Stimulated activated CD8-positive, alpha-beta memory T cell treated with anti-CD3 and anti-CD28 coated beads, Interleukin-12 subunit alpha, Interleukin-12 subunit beta, amount 100 ng/mL, for 1 hour (primary cell): ENCODE results near the gene EIF3F.

Experiments
- DNase-seq: peaks from one replicate; pipeline ENCODE4 v3.0.0-alpha.2; 2020; ENCODE audit warnings: low read depth

EIF3F gene, protein sequence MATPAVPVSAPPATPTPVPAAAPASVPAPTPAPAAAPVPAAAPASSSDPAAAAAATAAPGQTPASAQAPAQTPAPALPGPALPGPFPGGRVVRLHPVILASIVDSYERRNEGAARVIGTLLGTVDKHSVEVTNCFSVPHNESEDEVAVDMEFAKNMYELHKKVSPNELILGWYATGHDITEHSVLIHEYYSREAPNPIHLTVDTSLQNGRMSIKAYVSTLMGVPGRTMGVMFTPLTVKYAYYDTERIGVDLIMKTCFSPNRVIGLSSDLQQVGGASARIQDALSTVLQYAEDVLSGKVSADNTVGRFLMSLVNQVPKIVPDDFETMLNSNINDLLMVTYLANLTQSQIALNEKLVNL

GRCh38 chr11:7986768-7987559, at the start of gene EIF3F:
Gene EIF3F (plus strand): TSS chr11:7987337. CDS start chr11:7987353, 16 bp downstream.
- DNase-seq: peak; percentile 83

DNA sequence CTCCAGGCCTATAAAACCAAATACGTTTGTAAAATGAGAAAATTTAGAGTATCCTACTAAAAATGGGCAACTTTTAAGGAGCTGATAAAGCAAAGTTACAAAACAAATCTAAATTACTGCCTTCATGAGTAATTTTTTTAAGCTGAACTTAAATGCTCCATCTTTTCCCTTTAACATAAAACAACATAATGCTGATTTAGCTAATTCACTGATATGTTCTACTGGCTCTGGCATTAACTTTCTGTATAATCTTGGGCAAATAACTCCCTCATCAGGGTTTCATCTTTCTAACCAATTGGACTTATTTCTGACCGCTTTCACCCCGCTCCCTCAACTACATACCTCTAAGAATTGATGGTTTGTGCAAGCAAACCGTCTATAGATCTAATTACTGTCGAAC, 46.0 kb upstream of the EIF3F start:
- DNase-seq: no peak

DNA sequence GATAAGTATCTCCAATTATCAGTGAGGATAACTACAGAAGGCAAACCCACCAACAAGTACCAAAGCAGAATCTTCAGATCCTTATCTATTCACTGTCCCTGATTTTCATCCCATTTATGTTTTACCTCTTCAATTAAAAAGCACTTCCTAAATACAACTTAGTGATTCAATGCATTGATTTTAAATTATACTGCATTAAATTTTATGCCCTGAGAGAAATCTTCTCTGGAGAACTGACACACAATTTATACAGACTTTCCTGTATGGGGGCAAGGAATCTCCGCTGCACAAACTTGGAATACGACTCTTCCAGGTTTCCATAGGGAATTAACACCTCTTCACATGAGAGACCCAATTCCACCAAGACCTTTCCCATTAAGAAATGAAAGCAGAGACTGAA, 45.5 kb upstream of the EIF3F start, which contains the start of gene OR10A3:
OR10A3 (minus strand) TSS at position 101 of the 400 bp plus-strand sequence. CDS start 2,188 bp downstream, outside the sequence.
- DNase-seq: no peak

DNA sequence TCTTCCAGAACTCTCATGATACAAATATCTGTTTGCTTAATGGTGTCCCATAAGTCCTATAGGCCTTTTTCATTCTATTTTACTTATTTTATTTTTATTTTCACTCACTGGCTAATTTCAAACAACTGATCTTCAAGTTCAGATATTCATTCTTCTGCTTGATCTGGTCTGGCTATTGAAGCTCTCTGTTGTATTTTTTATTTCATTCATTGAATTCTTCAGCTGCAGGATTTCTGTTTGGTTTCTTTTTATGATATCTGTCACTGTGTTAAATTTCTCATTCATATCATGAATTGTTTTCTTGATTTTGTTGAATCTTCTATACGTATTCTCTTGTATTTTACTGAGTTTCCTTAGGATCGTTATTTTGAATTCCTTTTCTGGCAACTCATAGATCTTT, 43.0 kb upstream of the EIF3F start:
- no peak for DNase-seq

DNA sequence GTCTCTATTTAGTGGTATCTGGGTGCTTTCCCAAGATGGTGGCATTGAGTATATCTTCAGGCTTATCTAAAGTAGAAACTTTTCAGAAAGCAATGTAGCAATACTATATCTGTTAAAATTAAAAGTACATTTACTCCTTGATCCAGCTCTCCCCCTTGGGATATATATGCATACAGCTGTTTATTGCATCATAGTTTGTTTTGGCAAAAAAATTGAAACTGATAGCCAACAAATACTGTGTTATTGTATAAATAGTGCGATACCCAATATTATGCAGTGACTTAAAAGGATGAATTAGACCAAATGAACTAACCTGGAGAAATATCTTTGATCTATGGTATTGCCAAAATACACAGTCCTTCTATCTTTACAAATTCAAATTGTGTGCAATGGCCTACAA, 37.2 kb upstream of the EIF3F start:
- DNase-seq: no peak

GRCh38 chr11:7955191-7955590, 31.9 kb upstream of the EIF3F start:
- DNase-seq: no peak

DNA sequence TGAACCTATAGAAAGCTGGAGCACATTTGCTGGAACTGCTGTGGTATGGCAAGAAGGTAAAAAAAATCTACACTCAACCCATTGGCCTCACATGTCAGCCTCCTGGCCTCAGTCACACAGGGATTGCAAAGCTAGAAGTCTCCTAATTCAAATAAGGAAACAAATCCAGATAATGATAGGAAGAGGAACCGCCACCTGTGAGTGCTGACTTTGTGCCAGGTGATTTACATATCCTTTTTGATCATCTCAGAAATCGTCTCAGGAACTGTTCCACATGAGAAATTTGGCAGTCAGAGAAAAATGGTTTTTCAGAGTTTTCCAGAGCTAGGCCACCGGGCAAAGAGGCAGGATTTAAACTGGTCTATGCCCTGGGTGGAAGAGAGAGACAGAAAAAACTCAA, 22.9 kb upstream of the EIF3F start:
- no peak for DNase-seq

- DNase-seq: no peak
Observed at GRCh38 chr11:7964873-7965272, 22.3 kb upstream of the EIF3F start.

GRCh38 chr11:7965386-7965785, 21.8 kb upstream of the EIF3F start, which contains the start of gene NLRP10:
Gene NLRP10 (minus strand): TSS chr11:7965447. CDS start chr11:7963495, 1,952 bp downstream.
- DNase-seq: no peak

- DNase-seq: no peak
Observed at GRCh38 chr11:7967097-7967496, 20.0 kb upstream of the EIF3F start.

DNA sequence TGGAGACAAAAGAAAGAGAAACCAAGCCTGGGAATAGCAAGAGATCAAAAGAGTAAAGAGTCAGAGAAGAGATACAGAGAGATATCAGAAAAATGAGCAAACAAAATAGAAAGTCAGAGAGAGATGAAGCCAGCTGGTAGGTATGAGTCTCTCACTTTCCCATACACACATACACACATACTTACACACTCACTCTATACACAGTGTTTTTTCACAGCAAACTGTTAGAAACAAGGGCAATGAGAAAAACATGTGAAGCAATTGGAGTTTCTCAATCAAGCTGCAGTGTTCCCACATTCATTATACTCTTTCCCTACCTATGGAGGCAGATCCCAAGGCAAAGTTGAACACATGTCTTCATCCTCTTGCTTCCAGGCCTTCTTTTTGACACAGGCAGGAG, 19.3 kb upstream of the EIF3F start:
- no peak for DNase-seq

DNA sequence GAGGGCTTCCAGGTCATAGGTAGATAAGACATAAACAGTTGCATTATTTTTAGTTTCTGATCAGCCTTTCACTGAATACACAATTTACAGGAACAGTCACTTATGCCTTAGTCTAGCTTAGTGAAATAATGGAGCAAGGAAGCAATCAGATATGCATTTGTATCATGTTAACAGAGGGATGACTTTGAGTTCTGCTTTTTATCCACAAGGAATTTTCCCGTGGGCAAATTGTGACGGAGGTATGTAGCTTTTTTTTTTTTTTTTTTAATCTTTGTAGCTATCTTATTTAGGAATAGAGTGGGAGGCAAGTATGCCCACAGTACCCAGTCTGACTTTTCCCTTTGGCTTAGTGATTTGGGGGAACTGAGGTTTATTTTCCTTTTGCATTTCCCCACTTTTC, 18.5 kb upstream of the EIF3F start:
- DNase-seq: no peak

GRCh38 chr11:7969756-7970646, 17.1 kb upstream of the EIF3F start:
- DNase-seq: no peak

- no peak for DNase-seq
Observed at GRCh38 chr11:7971846-7972245, 15.3 kb upstream of the EIF3F start.

DNA sequence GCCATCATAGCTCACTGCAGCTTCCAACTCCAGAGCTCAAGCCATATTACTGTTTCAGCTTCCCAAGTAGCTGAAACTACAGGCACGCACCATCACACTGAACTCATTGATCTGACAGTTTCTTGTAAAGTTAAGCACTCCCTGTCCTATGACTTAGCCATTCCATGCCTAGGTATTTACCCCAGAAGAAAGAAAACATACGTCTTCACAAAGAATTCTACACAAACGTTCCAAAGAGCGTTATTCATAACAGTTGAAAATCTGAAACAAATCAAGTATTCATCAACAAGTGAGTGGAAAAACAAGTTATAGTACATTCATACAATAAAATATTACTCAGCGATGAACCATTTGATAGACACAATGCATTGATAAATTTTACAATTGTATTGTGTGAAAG, 14.1 kb upstream of the EIF3F start:
- no peak for DNase-seq

DNA sequence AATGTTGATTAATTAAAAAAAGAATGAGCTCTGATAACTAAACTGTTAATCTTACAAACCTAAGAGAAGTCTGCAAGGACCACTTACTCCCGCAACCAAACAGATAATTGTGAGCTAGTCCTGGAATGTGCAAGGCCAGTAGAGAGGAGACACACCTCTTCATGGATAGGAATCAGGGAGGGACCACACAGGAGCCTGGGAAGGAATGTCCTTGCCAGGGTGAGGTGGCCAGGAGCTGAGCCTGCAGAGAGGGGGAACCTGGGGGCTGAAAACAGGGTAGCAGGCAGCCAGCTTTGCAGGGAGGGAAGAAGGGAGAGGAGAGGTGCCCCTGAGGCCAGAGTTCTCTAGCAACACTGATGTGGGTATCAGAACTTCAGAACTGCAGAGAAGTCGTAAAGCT, 12.5 kb upstream of the EIF3F start:
- DNase-seq: no peak

GRCh38 chr11:7977232-7977917, 9.8 kb upstream of the EIF3F start:
- DNase-seq: no peak

GRCh38 chr11:7981619-7982157, 5.4 kb upstream of the EIF3F start:
- DNase-seq: no peak

DNA sequence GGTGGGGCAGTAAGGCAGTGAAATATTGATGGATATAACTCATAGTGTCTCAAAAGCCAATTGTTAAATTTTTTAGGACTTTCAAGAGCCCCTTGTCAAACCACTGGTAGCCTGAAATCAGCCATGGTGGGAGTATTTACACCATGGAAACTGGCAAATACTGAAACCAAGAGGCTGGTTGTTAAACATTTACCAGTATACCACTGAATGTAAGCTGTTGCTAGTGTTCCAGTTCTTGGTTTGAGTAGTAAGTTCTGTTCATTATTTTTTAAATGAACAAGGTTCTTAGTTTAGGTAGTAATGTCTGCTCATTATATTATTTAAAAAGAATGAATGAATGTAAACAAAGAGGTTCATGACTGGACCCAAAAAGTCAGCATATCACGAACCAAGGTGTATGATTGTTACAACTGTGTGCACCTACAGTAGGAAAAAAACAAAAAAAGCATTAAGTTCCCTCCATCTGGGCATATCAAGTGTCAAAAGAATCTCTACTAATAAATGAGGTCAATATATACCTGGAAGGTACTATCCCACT, 4.5 kb upstream of the EIF3F start:
- DNase-seq: no peak

GRCh38 chr11:7983832-7984590, 3.1 kb upstream of the EIF3F start:
- no peak for DNase-seq
